OCI-LY1 (cell line): Measurements from ENCODE around the gene TIMM17B.
A peak's percentile ranks its signal among the peaks of the same experiment; 100 is the strongest.

Source experiments
- H2AFZ ChIP-seq: fragments of 200-600 bp; sonication (generic), shearing (Covaris generic); 2 replicates; pipeline ENCODE4 v1.6.0; 2014; ENCODE audit warnings: antibody characterized with exemption, mild to moderate bottlenecking, low read length
- H3F3A ChIP-seq: fragments of 200-600 bp; sonication (generic), shearing (Covaris generic); 2 replicates; pipeline ENCODE4 v1.6.0; 2014; ENCODE audit warnings: mild to moderate bottlenecking, antibody characterized with exemption, low read length, moderate library complexity; ENCODE audit not compliant: insufficient read depth
- H3K27ac ChIP-seq: fragments of 200-600 bp; sonication (generic); 2 replicates; pipeline ENCODE4 v1.5.1; 2014; ENCODE audit warnings: low read length, mixed run types, mild to moderate bottlenecking, low read depth; ENCODE audit not compliant: poor library complexity, severe bottlenecking
- H3K27me3 ChIP-seq: fragments of 200-600 bp; sonication (generic); 2 replicates; pipeline ENCODE4 v1.6.0; 2014; ENCODE audit warnings: antibody characterized with exemption, mild to moderate bottlenecking, low read length, moderate library complexity; ENCODE audit not compliant: insufficient read depth
- H3K36me3 ChIP-seq: fragments of 200-600 bp; sonication (generic); 2 replicates; pipeline ENCODE4 v1.6.1; 2014; ENCODE audit warnings: mild to moderate bottlenecking, antibody characterized with exemption, low read length, moderate library complexity, mixed read lengths; ENCODE audit not compliant: insufficient read depth
- H3K4me1 ChIP-seq: fragments of 200-600 bp; sonication (generic); 2 replicates; pipeline ENCODE4 v1.5.1; 2014; ENCODE audit warnings: mild to moderate bottlenecking, low read length, moderate library complexity; ENCODE audit not compliant: insufficient read depth, severe bottlenecking
- H3K4me2 ChIP-seq: fragments of 200-600 bp; sonication (generic), shearing (Covaris generic); 2 replicates; pipeline ENCODE4 v1.6.1; 2014; ENCODE audit warnings: low read length
- H3K4me3 ChIP-seq: fragments of 200-600 bp; sonication (generic); 2 replicates; pipeline ENCODE4 v1.5.1; 2014; ENCODE audit warnings: low read length, low read depth, mild to moderate bottlenecking, mixed read lengths; ENCODE audit not compliant: poor library complexity, severe bottlenecking
- H3K79me2 ChIP-seq: fragments of 200-600 bp; shearing (Covaris generic); 2 replicates; pipeline ENCODE4 v1.6.1; 2016; ENCODE audit warnings: mixed run types, low read length, mixed read lengths; ENCODE audit not compliant: insufficient read depth
- H3K9ac ChIP-seq: fragments of 200-600 bp; sonication (generic), shearing (Covaris generic); 2 replicates; pipeline ENCODE4 v1.6.1; 2014; ENCODE audit warnings: mild to moderate bottlenecking, low read length, mixed read lengths
- H3K9me2 ChIP-seq: fragments of 200-600 bp; sonication (generic), shearing (Covaris generic); 2 replicates; pipeline ENCODE4 v1.6.1; 2014; ENCODE audit warnings: low read depth, mild to moderate bottlenecking, low read length, mixed read lengths
- H3K9me3 ChIP-seq: fragments of 200-600 bp; shearing (Covaris generic); 2 replicates; pipeline ENCODE4 v1.6.1; 2014; ENCODE audit warnings: low read length, mixed read lengths
- H4K20me1 ChIP-seq: fragments of 200-600 bp; sonication (generic), shearing (Covaris generic); 2 replicates; pipeline ENCODE4 v1.6.0; 2016; ENCODE audit warnings: mild to moderate bottlenecking, low read length; ENCODE audit not compliant: insufficient read depth
- EZH2 ChIP-seq: fragments of 200-600 bp; sonication (generic), shearing (Covaris generic); IDR thresholded peaks from 2 replicates; pipeline ENCODE4 v1.8.0; 2017; ENCODE audit warnings: borderline replicate concordance, mixed run types, mild to moderate bottlenecking, antibody characterized with exemption, low read length, moderate library complexity, mixed read lengths
- TF ChIP-seq, protein P1 (sequence below): fragments of 200-600 bp; sonication (generic), shearing (Covaris generic); IDR thresholded peaks from 2 replicates; pipeline ENCODE4 v1.5.1; 2017; ENCODE audit warnings: mild to moderate bottlenecking, antibody characterized with exemption, low read length, moderate library complexity, mixed read lengths

The TIMM17B gene

DNA sequence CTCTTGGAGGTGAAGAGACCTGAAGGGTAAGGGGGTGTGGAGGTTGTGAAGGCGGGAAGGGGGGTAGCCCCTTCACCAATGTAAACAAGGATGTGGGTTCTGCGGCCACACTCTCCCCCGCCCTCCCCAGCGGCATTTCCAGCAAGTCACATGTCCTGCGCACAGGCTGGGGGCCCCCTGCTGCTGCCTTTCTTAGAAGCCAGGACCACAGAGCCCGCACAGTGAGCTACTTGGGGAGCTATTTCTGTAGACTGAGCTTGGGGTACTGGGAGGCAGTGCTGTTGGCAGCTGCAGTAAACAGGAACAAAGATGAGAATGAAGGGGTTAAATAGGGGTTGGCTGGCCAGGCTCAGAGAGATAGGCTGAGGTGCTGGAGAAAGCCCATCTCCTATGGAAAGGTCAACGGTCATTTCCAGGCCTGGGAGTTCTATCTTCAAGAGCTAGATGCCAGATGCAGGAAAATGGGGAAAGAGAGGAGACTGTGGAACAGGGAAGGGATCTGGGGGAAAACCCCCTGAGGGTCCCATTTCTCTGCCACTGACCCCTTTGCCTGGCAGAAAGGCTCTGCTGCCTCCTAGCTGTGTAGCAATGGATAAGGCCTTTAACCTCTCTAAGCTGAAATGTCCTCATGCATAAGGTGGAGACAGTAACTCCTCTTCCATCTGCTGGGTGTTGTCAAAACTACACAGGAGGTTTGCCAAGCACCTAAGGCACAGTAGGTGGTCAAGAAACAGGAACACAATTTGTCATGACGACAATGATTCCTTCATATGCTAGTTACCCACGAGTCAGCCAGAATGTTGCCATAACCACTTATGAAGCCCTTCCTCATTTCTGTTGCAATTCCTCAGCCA is 39.7 kb upstream of the TIMM17B start:
- Histone ChIP-seq H3K9me3 (no peaks in the 10 kb centered on the region), H3K27me3 (no peaks in the 10 kb centered on the region), H3K4me2 (peak overlapping the region; percentile 70), H4K20me1 (no peaks in the 10 kb centered on the region), H3K36me3 (peaks cover 32% of the 10 kb centered on the region), H3K4me3 (peak overlapping the region; percentile 43), H3K4me1 (peaks cover 81% of the 10 kb centered on the region), H2AFZ (no peak overlapping the region), H3K79me2 (no peaks in the 10 kb centered on the region), H3K27ac (peak overlapping the region; percentile 99), H3K9me2 (no peaks in the 10 kb centered on the region), H3K9ac (peak overlapping the region; percentile 57), H3F3A (no peaks in the 10 kb centered on the region)
- TF ChIP-seq, protein P1, sequence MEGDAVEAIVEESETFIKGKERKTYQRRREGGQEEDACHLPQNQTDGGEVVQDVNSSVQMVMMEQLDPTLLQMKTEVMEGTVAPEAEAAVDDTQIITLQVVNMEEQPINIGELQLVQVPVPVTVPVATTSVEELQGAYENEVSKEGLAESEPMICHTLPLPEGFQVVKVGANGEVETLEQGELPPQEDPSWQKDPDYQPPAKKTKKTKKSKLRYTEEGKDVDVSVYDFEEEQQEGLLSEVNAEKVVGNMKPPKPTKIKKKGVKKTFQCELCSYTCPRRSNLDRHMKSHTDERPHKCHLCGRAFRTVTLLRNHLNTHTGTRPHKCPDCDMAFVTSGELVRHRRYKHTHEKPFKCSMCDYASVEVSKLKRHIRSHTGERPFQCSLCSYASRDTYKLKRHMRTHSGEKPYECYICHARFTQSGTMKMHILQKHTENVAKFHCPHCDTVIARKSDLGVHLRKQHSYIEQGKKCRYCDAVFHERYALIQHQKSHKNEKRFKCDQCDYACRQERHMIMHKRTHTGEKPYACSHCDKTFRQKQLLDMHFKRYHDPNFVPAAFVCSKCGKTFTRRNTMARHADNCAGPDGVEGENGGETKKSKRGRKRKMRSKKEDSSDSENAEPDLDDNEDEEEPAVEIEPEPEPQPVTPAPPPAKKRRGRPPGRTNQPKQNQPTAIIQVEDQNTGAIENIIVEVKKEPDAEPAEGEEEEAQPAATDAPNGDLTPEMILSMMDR: peak; percentile 51
- TF ChIP-seq EZH2: no peak

DNA sequence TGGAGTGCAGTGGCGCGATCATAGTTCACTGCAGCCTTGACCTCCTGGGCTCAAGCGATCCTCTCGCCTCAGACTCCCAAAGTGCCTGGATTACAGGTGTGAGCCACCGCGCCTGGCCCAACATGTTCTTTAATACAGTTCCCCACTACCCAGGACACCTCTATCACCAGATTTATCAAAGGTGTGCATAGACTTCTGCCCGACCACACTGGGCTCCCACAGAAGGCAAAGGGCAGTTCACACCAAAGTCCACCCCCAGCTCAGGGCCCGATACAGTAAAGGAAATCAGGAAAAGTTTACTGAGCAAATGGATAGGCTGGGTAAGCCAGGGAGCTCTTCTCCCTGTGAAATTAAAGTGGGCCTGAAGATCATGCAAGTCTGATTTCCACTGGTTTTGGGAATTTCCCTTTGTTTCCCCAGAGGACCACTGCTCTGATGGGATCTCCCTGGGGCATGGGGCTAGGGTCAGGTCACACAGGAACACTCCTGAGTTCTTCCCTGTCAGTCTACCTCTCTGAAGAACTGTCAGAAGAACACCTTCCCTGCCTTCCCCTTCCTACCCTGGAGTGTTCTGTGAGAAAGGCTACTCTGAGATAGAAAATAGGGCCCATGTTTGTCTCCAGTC is 39.0 kb upstream of the TIMM17B start:
- peaks cover 74% of the 10 kb centered on the region for H3K4me1 ChIP-seq

DNA sequence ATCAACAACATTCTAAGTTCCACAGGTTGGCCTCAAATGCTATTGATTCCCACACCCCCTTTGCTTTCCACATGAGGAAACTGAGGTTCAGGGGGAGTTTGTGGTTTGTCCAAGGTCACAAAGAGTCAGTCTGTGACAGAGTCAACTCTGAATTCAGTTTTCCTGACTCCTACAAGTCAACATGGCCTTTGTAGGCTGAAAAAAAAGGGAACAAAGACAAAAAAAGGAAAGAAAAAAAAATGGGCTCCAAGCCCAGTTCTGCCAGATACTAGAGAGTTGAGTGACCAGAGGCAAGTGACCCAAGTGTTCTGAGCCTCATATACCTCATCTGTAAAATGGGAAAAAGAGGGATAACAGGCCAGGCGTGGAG is 37.7 kb upstream of the TIMM17B start:
- Histone ChIP-seq H3K4me2 (no peak overlapping the region), H3K4me3 (no peak overlapping the region), H4K20me1 (no peaks in the 10 kb centered on the region), H3K9me3 (no peaks in the 10 kb centered on the region), H3K9ac (no peak overlapping the region), H3K9me2 (no peaks in the 10 kb centered on the region), H3F3A (no peaks in the 10 kb centered on the region), H3K27me3 (no peaks in the 10 kb centered on the region), H3K4me1 (peaks cover 62% of the 10 kb centered on the region), H3K36me3 (peaks cover 35% of the 10 kb centered on the region), H3K79me2 (no peaks in the 10 kb centered on the region), H3K27ac (peak overlapping the region; percentile 77), H2AFZ (no peak overlapping the region)
- TF ChIP-seq EZH2: no peak
- TF ChIP-seq, protein P1: no peak

More for the DNA sequence above, 39.0 kb upstream of the TIMM17B start:
- Histone ChIP-seq H3K9me3 (no peaks in the 10 kb centered on the region), H3K79me2 (no peaks in the 10 kb centered on the region), H2AFZ (no peak overlapping the region), H3F3A (no peaks in the 10 kb centered on the region), H3K27me3 (no peaks in the 10 kb centered on the region), H3K27ac (peak overlapping the region; percentile 99), H3K4me2 (peak overlapping the region; percentile 70; the same call in 1 of the 2 replicates), H4K20me1 (no peaks in the 10 kb centered on the region), H3K36me3 (peaks cover 32% of the 10 kb centered on the region), H3K9ac (peak overlapping the region; percentile 47; the same call in 1 of the 2 replicates), H3K9me2 (no peaks in the 10 kb centered on the region), H3K4me3 (no peak overlapping the region)
- TF ChIP-seq, protein P1: no peak
